GM19035 (cell line): Measurements from ENCODE around the gene KRT40.

ENCODE experiments used
- ATAC-seq: cut with Tn5 transposase; IDR thresholded peaks from one replicate; pipeline ENCODE4 v1.9.1; 2021; ENCODE audit not compliant: unreplicated experiment

KRT40 gene

DNA sequence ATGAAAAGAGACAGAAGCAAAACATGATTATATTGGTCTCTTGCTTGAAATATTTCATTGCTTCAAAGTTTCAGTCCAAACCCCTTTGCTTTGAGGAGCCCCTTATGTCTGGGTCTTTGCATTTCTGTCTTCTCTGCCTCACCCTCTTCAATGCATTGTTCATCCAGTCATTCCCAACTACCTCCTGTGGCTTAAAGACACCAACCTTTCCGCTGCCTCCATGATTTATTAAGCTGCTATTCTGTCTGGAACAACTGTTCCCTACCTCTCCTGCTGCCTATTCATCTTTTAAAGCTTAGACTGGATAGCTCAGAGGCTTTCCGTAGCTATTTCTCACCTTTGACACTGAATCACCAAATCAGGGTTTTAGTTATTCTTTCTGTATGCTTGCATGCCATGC, 13.2 kb upstream of the KRT40 start:
- ATAC-seq: no peak

DNA sequence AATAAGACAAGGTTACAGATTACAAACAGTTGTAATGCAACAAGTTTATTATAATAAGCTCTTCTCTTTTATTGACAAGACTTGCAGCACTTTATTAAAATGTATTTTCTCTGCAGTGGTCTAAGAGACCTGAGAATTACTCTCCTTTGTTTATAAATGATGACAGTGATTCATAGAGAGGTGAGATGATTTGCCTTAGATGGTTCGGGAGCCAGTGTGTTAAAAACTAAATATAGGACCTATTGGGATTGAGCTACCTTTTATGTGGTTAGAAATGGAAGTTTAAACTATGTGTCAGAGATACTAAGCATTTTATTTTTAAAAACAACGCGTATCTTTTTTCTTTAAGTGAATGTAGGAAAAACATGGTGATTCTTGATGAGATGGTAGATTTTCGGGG, 12.7 kb upstream of the KRT40 start:
- ATAC-seq: no peak

DNA sequence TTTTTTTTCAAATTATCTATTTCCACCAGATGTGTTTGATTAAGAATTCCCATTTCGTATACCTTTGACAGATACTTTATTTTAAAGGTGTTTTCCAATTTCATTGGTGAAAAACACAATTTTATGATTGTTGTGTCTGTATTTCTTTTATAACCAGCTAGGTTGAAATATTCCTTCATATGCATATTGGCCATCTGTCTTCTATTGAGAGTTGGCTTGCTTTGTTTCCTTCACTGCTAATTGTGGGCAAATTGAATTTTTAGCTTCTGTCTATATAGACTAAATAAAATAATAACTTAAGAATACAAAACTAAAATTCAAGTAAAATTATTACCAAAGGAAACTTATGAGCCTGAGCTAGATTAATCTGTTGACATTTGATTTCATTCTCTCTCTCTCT, 11.0 kb upstream of the KRT40 start:
- no peak for ATAC-seq

DNA sequence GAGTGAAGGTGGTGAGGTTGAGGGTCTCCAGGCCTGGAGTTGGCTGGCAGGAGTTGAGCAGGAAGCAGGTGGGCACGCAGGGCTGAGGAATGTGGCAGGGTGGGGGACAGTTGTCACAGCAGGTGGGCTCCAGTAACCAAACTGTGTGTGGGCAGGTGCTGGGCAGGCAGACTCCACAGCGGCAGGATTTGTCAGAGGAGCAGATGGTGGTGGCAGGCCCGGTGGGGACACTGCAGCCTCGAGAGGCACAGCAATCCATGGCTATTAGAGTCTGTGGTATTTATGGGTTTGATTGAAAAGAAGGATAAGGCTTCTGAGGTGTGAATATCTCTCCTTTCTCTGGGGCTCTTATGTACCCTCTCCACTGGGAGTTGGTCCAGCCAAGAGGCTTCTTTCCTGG, 9.7 kb upstream of the KRT40 start, which contains the start of gene KRTAP3-3:
KRTAP3-3 (minus strand) TSS at position 326 of the 400 bp plus-strand sequence; CDS start at position 259, 67 bp downstream.
- no peak for ATAC-seq

DNA sequence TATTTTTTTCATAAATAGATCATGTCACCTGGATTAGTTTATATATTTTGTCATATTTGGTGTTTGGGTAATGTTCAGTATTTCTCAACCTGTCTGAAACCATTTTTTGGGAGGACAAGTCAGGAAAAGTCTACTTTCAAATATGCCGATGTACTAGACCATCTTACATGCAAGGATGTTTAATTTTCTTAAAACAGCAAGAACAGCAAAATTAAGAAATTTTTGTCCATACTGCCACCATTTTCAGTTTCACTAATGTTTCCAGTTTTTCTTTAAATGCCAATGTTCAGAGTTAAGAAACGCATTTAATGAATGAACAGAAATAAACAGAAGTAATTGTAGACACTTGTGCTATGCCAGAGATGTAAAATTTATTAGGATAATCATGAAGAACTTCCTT, 9.0 kb upstream of the KRT40 start:
- ATAC-seq: no peak

DNA sequence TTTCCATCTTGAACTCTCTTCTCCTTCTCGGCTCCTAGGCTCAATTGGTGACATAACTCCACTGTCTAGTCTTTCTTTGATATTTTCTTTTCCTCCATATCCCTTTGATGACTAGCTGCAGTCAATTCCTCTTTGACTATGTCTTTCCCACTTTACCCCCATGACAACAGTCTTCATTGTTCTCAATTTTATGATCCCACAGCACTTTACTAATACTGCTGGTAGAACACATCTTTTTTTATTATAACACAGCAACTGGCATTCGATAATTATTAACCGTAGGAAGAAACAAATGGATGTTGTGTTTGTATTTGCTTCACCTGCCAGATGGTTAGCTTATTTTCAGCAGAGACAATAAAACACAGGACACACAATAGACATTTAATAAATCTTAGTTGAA, 8.5 kb upstream of the KRT40 start:
- ATAC-seq: no peak

DNA sequence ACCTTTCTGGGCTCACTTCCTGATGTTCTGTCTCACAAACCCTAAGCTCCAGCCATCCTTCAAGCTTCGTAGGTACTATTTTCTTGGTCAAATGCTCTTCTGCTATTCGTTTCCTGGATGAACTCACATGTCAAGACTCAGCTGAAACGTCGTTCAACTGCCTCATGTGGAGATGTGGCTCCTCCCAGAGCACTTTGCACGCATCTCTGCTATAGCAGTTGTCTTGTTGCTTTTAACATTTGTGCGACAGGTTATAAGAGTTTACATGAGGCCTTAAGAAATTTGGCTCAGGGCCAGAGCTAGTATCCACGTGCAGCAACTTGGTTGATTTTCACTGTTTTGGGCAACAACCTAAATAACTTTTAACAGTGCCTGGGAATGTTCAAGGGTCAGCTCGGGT, 2.8 kb upstream of the KRT40 start:
- no peak for ATAC-seq

DNA sequence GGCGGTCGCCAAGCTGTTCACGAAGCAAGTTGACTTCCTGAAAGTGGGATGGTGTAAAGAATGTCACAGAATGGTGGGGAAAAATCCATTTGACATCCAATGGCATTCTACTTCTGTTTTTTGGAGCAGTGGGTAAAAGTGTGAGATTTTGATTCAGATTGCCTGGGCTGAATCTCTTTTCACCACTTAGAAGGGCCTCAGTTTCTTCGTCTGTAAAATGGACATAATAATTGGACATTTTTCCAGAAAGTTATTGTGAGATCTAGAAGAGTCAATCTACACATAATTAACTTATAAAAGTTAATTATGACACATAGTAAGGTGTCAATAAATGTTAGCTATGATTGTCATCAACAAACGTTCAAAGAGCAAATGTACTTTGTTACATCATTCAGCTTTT, 3.0 kb downstream of the KRT40 start:
- ATAC-seq: no peak

DNA sequence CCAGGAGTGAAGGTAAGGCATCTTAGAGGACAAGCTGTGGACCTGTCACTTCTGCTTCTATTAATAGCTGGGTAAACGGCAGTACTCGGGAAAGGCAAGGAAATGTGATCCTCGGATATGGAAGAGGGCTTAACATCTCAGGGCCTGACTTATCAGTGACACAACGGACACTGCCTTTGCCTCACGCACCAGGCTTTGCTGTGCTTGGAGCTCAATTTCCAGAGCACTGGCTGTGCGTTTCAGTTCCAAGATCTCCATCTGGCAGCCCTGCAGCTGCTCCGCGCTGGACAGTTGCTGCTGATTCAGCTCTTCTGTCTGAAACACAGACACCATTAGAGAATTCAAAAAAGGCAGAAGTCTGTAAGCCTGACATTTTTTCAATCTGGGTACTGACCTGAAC, 3.5 kb downstream of the KRT40 start:
- no peak for ATAC-seq

DNA sequence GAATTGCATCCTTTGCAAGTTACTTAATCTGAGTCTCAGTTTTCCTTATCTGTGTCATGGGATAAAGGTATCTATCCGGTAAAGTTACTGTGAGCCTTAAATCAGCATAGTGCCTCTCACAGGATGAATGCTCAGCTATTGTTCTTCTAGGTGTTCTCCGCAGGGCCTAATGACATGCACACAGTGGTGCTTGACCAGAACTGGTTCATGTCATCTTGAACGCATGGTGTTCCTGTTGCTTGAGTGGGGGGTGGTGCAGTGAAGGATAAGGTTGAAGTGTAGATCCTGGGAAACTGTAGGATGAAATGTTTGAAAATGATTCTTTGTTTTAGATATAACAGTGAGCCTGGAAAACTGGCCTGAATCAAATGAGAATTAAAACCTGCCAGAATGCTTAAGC, 4.0 kb downstream of the KRT40 start:
- ATAC-seq: no peak

DNA sequence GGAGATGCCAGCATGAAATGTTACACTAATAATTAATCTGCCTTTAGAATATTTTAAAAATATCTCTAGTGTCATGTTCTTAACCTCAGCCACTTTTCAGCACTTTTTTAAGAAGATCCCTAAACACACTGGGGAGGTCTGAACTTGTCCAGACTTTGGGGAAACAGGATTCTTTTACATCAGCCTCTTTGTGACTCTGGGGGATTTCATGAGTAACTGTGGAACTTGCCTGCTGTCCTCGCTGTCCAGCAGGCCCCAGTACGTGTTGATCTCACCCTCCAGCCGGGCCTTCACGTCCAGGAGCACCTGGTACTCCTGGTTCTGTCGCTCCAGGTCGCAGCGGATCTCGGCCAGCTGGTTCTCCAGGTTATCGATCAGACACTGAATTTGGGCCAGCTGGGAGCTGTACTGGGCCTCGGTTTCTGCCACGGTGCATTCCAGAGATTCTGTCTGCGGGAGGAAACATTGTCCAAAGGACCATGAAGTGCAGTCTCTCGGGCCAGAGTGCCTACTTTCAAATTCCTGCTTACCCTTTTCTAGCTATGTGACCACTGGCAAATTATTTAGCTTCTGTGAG, 5.5 kb downstream of the KRT40 start:
- ATAC-seq: no peak

DNA sequence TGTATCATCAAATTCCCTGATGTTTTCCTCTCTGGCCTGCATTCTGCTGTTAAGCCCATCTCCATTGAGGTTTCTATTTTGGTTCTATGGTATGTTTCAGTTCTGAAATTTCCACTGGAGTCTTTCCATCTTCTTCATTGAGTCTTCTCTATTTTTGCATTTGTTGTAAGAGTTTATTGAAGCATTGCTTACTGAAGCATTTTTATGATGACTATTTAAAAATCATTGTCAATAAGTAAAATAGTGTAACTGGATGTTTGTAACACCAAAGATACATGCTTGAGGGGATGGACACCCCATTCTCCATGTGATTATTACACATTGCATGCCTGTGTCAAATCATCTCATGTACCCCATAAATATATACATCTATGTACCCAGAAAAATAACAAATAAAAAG, 8.6 kb downstream of the KRT40 start:
- no peak for ATAC-seq

DNA sequence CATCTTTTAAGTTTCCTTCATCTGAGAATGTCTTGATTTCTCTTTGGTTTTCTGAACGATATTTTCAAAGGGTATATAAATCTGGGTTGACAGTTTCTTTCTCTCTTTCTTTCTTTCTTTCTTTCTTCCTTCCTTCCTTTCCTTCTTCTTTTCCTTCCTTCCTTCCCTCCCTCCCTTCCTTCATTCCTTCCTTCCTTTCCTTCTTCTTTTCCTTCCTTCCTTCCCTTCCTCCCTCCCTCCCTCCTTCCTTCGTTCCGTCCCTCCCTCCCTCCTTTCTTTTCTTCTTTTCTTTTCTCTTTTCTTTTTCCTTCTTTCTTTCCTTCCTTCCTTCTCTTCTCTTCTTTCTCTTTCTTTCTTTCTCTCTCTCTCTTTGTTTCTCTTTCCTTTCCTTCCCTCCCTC, 9.8 kb downstream of the KRT40 start:
- ATAC-seq: no peak

DNA sequence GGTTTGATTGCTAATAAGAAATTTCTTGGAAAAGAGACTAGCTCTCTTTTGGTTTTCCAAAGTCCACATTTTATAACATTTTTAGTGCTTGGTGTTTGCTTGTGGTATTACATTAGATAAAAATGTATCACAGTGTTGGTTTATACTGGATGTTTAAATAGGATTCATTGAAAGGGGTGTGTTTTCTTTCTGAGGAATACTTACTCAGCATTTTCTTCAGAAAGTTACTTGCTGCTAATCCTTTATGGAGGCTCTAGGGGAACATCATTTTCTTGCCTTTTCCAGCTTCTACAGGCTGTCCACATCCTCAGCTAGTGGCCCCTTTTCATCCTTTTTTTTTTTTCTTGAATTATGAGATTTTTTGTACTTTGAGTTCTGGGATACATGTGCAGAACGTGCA, 16.5 kb downstream of the KRT40 start:
- no peak for ATAC-seq

DNA sequence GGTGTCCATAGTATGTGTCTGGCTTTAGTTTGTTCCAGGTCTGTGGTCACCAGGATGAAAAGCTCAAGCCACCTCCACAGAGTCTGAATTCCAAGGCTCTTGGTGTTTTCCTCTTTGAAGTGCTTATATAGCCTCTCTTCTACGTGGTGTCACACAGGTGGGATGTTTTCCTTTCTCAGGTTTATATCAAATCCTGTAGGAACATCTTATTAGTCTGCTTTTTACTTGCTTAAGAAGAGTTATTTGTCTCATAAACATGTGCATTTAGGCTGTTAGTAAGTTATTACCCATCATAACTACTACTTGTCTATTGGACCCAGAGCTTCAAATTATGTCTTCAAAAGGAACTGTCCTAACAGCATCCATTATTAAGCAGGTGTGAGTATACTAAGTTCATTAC, 17.3 kb downstream of the KRT40 start, which contains the start of gene KRT39:
KRT39 (minus strand) TSS at position 101 of the 400 bp plus-strand sequence; CDS start at position 9, 92 bp downstream.
- no peak for ATAC-seq

DNA sequence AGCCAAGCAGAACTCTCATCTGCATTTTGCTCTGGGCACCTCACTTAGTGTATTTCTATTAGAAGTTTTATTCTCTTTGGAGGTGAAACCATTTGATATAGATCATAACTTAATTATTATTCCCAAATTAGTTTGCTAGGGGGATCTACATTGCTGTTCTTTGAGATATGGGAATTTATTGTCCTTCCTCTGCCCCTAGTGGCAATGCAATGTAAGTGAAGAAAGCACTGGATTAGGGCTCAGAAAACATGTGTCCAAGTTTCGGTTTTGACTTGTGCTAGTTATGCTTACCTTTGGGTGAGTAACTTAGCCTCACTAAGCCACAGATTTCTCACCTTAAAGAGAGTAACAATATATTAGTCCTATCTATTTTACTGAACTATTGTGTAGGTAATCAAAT, 20.3 kb downstream of the KRT40 start:
- no peak for ATAC-seq

DNA sequence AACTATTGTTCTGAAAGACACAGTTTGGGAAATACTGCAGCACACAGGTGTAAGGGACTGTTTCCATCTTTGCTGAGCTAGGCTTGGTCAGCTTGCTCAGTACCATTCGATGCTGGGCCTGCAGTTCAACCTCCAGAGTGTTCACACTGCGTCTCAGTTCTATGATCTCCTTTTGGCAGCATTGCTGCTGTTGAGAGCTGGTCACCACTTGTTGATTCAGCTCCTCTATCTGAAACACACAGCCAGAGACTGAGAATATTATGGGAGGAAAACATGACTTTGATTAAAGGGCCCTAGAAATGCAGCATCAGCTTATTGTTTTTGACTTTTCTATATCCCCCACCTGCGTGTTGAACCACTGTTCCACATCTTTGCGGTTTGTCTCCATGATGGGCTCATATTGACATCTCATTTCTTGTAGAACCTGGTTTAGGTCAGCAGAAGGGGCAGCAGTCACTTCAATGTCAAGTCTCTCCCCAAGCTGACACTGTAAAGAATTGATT, 22.0 kb downstream of the KRT40 start:
- no peak for ATAC-seq

DNA sequence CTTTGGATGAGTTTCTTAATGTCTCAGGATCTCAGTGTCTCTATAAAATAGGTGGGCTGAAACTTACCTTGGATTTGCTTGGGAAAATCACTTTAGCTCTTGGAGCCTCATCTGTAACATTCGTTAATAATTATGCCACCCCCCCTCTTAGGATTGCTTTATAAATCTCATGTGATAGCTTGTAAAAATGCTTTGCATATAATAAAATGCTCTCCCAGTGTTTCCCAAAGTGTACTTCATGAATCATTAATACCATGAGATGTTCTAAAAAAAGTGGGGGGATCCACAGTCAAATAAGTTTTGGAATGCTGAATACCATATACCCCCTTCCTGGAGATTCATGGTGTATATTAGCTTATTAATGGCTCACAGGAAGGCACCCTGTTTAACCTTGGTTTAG, 22.5 kb downstream of the KRT40 start:
- no peak for ATAC-seq

DNA sequence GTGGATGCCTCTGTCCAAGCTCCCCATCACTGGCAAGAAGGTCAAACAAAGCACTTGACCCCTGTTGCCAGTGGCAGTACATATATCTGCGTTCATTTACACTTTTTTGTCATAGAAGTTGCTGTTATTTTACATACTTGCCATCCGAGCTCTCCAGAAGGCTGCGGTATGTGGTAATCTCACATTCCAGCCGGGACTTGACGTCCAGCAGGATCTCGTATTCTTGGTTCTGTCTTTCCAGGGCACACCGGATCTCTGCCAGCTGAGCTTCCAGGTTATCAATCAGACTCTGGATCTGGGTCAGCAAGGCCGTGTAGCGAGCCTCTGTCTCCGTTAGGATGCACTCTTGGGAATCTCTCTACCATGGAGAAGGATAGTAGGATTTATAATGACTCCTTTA, 24.0 kb downstream of the KRT40 start:
- no peak for ATAC-seq

DNA sequence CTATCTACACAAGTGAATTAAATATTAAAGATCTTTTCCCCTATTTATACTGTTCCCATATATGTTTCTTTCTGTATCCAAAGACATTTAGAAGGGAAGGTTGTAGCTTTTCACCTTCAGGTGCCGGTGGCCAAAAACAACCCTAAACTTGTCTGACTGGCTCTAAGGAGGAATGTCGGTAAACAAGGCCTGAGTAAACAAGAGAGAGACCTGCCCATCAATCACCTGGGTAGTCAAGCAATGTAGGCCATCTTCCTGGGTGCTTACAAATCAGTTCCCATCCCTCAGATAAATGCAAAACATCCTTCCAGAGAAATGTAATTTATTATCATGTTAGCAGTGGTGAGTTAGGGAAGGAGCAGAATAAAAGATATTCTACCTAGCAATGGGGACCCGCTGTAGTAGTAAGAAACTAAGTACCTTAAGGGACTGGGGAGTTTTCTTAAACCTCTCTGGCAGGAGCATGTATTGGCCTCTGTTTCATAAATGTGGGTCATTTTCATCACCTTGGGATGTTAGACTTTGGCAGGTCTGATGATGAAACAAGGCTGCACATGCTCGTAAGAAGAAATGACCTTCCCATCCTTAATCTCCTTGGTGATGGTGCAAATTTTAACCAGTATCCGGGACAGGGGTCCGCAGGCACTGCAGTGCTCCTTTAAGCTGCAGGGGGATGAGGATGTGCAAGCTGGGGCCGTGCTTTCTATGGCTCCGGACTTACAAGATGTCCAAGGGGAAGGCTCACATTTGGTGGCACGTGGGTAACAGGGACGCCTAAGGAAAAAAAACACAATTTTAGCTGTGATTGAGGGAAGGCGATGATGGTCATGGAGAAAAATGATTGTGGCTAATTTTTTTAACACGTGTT, 25.8 kb downstream of the KRT40 start:
- ATAC-seq: no peak

DNA sequence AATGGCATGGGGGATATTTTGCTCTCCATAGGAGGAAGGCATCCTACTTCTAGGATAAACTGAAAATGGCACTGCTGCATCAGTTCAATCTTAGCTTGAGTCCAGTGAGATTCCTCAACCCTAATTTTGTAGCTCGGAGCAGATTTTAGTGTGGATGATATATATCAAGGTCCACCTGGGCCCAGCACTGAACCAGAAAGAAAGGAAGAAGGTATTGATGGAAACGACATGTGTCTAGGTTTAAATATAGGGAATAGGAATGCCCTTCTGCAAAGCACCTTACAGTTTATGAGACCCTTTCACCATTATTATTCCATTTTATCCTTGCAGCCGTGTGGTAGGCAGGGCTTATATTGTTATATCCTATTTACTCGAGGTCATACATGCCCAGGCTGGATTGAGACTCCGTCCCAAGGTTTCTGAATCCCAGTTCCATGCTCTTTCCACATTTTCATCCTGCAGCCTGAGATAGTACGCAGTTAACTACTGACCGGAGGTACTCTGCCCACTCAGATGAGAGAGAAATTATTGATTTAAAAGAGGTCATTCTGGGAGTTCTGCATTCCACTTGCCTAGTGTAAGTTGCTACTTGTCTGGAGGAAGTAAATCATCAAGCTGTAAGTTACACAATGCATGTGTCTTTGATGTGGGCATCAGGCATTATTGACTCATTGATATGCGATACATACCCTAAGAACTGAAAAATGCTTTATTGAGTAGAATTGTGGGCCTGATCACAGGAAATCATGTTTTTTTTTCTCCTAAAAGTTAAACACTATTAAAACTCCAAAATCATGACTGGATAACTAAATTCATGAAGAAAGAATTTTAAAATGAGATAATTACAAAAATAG, 27.5 kb downstream of the KRT40 start:
- ATAC-seq: no peak
